Lower leg skin (tissue), 4 donors: ENCODE results near the gene CCDC144A. TPM values are rescaled to one million over a fixed set of nuclear protein-coding genes. Genes with fewer than 3 reads are reported as not detected.
"Not testable (repeated sequence)": the region's sequence is repeated elsewhere in the genome, so short reads cannot be mapped to it uniquely, and the experiment has no call there.

Experiments used
- DNase-seq, 2 donors: peaks; one replicate each; pipeline ENCODE4 v3.0.0-alpha.2; 2019; ENCODE audit warnings: low spot score in 2 of 2
- H3K4me3 ChIP-seq: fragments of 200-600 bp; sonication (generic); 2 replicates; pipeline ENCODE4 v1.5.1; 2017; ENCODE audit warnings: mild to moderate bottlenecking, low read depth; ENCODE audit not compliant: poor library complexity, severe bottlenecking
- whole genome bisulfite sequencing, 2 donors: methylation state at CpG; one replicate each; pipeline ENCODE4 v1.1.5; 2018; 5-methylcytosine and 5-hydroxymethylcytosine counted together
- intact Hi-C: fragments of 100-400 bp; cut with DNase I; formaldehyde crosslinking; loops from one replicate; pipeline ENCODE4 v1.15.0; 2023; ENCODE audit warnings: low total_unique reads
- total RNA-seq, 4 donors: library from RNA; depleted of rRNA; stranded (reverse); fragments of >200 nt; gene quantifications; one replicate each; pipeline ENCODE4 v1.1.0, GENCODE V29; 2016

CCDC144A gene
- total RNA-seq, 4 donors from 2014 or later: 0.15 to 5.4 (median 1.2) TPM

DNA sequence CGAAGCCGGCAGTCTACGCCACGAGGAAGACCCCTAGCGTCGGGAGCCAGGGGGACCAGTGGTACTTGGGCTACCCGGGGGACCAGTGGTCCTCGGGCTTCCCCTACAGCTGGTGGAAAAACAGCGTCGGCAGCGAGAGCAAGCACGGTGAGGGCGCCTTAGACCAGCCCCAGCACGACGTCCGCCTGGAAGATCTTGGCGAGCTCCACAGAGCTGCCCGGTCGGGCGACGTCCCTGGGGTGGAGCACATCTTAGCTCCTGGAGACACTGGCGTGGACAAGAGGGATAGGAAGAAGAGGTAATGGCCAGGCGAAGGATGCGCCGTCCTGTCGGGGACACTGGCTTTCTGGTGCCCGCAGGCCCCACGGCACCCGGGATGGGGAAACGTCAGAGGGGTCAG is 406 bp downstream of the CCDC144A start:
- intact Hi-C loops, DNase-seq: not testable (repeated sequence)

DNA sequence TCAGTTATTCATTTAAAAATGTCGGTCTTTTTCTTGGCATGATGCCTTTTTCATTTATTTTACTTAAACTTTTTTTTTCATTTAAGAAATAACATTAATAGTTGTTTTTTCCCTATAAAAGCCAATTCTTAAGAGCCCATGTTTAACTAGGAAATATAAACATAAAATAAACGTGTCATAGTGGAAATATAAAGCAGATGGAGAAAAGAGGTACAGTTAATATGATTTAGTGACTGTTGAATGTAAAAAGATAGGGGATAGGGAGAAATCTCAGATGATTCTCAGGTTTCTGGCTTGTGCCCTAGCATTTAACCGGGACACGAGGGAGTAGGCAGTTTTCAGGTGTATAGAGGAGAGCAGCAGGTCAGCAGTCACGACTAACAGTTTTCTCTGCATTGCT is 7.6 kb downstream of the CCDC144A start:
- DNase-seq, intact Hi-C loops, H3K4me3 ChIP-seq: not testable (repeated sequence)
- WGBS, 2 donors: 61 to 64% methylated on average over 5 of the region's 5 CpGs

More for the DNA sequence above, 406 bp downstream of the CCDC144A start:
- not testable (repeated sequence) for H3K4me3 ChIP-seq
- 79 to 86% methylated on average over 25 to 30 of the region's 30 CpGs for WGBS, 2 donors

DNA sequence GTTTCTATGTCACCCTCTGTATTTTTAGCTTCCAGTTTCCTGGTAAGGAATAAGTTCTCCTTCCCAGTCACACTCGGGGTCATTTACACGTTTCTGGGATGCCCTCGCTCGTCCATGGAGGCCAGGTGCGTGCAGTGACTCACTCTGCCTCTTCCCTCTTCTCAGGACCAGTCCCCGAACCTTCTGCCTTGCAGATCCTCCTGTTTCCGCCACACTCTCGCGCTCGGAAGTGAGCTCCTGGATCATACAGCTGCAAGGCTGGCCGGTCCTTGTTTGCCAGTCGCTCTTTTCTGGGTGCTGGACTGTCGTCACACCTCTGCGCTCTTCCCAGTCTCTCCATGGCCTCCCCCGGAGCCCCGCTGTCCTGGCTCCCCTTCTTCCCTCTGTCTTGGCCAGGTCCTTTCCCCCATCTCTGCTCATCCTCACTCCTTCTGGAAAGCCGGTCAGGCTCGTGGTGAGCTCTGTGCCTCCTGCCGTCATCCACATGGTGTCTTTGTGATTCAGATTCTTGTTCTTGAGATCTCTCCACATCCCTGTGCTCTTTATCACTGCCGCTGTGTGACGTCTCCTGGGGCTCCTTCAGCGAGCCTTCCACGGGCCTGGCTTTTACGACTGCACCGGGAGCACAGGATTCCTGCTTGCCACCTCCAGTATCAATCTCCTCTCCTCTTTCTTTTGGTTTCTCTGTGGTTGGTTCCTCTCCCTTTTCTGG is 55.6 kb downstream of the CCDC144A start:
- WGBS, 2 donors: 14 to 41% methylated on average over 24 to 25 of the region's 25 CpGs
- intact Hi-C loops, DNase-seq: not testable (repeated sequence)

DNA sequence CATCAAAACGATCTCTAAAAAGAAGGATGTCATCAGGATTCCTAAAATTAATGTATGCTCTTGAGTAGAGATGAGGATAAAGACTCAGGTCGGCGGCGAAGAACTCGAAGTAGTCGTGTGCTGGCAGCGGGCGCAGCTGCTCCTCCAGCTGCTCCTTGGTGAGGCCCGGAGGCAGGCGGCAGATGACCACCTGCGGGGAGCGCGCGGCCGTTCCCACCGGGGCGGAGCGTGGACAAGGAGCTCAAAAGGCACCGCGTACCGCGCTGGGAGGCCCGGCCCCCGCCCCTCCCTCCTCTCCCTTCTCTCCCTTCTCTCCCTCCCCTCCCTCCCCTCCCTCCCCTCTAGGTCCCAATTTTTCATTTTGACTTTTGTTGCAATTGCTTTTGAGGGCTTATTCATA is 56.5 kb downstream of the CCDC144A start:
- 13 to 14% methylated on average over 19 to 24 of the region's 24 CpGs for WGBS, 2 donors
- DNase-seq, intact Hi-C loops, H3K4me3 ChIP-seq: not testable (repeated sequence)

More for the DNA sequence above, 55.6 kb downstream of the CCDC144A start:
- not testable (repeated sequence) for H3K4me3 ChIP-seq

DNA sequence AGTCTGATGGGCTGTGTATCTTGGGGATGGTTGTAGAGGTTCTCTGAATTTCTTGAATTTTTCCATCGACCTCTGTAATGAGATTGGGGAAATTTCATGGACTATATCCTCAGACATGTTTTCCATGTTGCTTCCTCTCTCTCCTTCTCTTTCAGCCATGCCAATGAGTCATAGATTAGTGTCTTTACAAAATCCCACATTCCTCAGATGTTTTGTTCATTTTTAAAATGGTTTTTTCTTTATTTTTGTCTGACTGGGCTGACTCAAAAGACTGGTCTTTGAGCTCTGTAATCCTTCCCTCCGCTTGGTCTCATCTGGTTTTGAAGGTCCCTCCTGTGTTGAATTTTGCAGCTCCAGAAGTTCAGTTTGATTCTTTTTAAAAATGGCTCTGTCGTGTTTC is 60.5 kb downstream of the CCDC144A start:
- intact Hi-C loops, DNase-seq, H3K4me3 ChIP-seq: not testable (repeated sequence)
- WGBS, 2 donors: 39 to 44% methylated on average over 1 to 2 of the region's 3 CpGs

DNA sequence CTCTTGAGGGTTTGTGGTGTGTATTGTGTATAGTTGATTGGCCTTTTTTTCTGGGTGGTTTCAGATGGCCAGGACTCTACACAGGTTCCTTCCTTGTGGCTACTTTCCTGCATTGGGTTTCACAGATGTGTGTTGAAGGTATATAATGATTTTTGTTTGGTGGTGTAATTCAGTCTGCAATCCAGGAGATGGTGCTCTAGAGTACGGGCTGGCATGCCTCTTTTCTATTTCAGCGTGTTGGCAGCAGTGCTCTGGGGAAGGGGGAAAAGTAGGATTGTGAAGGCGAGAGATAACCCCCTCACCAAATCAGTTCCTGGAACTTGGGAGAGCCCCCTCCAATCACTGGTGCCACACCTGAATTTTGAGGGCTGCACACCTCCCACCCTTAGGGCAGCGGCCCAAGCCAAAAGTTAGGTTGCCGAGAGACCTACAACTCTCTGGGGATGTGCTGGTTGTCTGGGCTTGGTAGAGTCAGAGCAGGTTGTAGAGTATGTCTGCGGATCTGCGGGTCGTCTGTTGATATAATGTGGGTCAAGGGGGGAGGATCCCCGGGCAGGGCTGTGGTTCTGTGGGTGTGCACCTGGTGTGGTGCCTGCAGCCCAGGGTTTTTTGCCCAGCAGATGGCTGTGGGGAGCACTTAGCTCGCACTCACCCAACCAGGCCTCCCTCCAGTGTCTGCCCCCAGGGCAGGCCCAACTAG is 61.3 kb downstream of the CCDC144A start:
- intact Hi-C loops: not testable (repeated sequence)
- 27 to 44% methylated on average over 5 to 9 of the region's 10 CpGs for WGBS, 2 donors

DNA sequence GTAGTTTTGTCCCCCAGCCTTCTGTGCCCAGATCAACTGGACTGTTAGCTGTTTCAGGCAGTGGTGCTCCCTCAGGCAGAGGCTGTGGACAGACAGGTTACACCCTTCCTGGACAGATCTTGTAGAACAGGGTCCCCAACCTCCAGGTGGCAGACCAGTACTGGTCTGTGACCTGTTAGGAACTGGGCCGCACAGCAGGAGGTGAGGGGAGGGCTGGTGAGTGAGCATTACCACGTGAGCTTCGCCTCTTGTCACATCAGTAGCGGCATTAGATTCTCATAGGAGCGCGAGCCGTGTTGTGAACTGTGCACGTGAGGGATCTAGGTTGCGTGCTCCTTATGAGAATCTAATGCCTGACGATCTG is 61.9 kb downstream of the CCDC144A start:
- H3K4me3 ChIP-seq, intact Hi-C loops, DNase-seq: not testable (repeated sequence)
- WGBS, 2 donors: 87 to 98% methylated on average over 9 of the region's 10 CpGs

More for the DNA sequence above, 61.3 kb downstream of the CCDC144A start:
- not testable (repeated sequence) for H3K4me3 ChIP-seq, DNase-seq

DNA sequence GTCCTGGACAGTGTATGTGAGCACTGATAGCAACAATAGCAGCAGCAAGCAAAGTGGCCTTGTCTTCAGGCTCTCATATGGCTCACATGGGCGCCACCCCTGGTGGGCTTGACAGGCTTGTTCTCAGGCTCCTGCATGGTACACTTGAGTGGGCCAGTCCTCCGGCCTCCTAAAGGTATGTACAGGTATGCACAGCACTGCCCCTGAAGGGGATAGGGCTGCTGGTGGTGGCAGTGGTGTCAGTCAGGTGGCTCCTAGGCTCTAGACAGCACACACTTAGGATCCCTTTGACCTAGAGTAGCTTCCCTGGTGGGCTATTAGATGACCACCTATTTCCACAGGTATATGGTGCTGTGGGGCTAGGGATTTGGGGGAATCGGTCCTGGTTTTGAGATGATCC is 67.5 kb downstream of the CCDC144A start:
- 86 to 100% methylated on average over 1 of the region's 3 CpGs for WGBS, 2 donors
- intact Hi-C loops, H3K4me3 ChIP-seq, DNase-seq: not testable (repeated sequence)

DNA sequence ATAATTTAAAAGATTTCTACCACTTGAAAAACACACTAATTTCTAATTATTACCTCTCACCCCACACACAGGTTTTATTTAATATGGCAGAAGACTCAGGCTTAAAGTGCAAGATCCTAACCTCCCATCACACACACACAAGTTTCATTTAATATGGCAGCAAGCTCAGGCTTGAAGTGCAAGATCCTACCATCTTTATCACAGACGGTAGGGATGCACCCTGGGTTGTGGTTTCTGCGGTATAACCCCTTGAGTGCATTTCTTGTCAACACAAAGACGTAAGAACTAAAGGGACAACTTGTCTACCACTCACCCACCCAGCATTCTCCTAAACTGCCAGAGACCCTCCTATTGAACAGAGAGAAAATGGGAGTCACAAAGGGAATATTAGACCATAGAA is 68.1 kb downstream of the CCDC144A start:
- DNase-seq, H3K4me3 ChIP-seq, intact Hi-C loops: not testable (repeated sequence)
- 86 to 89% methylated on average over 3 of the region's 3 CpGs for WGBS, 2 donors

DNA sequence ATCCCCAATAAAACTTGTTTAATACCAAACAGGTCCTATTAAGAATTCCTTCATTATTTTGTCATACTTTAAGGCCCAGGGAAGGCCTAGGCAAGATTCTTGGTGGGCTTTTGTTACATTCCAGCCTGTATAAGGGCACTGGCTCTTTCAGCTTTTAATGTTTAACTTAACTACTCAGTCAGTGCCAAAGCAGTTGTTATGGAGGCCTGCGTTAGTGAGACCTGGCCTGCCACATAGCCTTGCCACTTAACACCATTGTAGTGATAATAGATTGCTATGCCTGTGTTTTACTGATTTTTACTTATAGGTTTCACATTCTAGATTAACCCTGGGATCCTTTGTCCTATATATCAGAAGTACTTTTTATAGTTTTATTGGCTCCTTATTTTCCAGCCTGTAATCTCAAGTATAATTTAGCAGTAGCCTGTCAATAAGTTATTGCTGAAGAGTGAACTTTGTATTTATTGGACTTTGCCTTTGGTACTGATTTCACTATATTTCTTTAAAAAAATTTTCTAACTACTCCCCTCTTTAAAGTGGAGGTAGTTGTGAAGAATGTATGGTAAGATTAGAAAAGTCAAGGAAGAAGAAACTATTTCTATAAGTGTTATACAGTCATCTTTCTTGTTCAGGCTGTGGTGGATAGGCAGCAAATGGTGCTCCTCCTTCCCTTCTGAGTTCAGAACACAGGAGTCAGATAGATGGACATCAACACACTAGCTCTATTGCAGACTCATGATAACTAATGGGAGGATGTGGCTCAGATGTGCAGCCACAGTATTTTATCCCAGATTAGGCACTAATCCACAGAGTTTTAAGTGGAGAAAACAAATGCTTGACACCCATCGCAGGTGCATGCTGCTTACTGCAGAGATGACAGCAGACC is 78.5 kb downstream of the CCDC144A start:
- intact Hi-C loops, DNase-seq, H3K4me3 ChIP-seq: not testable (repeated sequence)
- WGBS, 2 donors: 94 to 100% methylated on average over 1 to 2 of the region's 2 CpGs

DNA sequence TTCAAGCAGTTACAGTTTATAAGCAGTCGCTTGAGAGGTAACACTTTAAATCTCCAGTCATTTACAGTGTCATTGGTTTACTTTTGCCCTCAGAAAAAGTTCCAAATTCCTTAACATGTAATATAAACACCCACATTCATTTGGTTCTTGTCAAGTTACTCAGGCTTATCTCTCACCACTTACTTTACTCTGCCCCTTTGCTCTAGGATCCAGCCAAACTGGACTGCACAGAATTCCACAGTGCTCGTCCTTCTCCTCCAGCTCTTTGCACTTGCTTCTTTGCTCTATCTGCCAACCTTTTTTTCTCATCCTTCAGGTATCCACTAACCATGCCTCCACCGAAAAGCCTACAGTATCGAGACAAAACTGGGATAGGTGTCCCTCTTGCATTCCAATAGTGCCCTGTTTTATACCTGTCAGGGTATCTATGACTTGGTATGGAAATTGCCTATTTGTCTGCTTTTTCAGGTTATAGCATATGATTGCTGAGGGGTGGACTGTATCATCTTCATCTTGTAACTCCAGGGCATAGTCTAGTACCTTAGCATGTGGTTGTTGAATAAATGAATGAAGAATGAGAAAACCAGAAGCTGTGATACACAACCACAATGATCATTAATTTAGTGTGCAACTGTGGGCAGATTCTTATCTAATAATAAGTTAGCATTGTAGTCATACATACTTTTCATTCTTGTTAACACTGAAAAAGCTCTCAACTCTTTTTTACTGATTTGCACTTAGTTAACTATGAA is 82.5 kb downstream of the CCDC144A start:
- WGBS, 2 donors: 71% methylated on average over 1 of the region's 4 CpGs; no CpG with 5 or more reads in 1 of the 2 donors
- DNase-seq, intact Hi-C loops, H3K4me3 ChIP-seq: not testable (repeated sequence)

DNA sequence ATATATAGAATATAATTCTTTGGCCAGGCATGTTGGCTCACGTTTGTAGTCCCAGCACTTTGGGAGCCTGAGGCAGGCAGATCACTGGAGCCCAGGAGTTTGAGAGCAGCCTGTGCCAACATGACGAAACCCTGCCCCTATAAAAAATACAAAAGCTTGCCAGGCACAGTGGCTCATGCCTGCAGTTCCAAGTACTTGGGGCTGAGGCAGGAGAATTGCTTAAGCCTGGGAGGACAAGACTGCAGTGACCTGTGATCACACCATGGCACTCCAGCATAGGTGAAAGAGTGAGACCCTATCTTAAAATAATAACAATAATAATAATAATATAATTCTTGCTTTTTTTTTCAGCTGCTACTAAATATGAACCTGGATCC is 83.1 kb downstream of the CCDC144A start:
- DNase-seq: not testable (repeated sequence)

DNA sequence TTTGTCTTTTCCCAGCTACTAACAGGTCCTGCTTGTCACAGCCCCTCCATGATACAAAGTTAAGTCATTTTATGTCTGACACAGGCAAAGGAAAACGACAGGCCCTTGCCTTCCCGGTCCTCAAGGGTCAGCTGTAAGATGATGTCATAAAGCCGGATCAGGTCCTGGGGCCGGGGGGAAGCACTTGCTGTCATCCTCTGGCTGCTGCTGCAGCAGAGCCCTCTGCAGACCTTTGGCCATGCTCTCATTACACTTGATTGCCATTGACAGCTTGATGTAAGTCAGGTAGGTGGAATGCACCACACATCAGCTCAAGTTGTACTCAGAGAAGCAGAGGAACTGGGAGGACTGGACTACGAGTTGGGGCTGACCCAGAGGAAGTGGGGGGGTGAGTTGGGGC is 97.8 kb downstream of the CCDC144A start:
- DNase-seq, H3K4me3 ChIP-seq, intact Hi-C loops: not testable (repeated sequence)
- WGBS, 2 donors: 78 to 79% methylated on average over 5 of the region's 5 CpGs

More for the DNA sequence above, 83.1 kb downstream of the CCDC144A start:
- intact Hi-C loops, H3K4me3 ChIP-seq: not testable (repeated sequence)
- WGBS, 2 donors: 33% methylated on average over 1 of the region's 2 CpGs; no CpG with 5 or more reads in 1 of the 2 donors
